Tibial nerve (tissue), 3 donors: ENCODE data around the gene UNC80.

Experiments used
- CTCF ChIP-seq, 5 experiments: fragments of 200-600 bp in 3 of 5; fragments of 450-650 bp in 2 of 5; sonication (generic) in 3 of 5; IDR thresholded peaks; one replicate each; pipeline ENCODE4 v1.5.1; 2016 to 2019; ENCODE audit warnings: antibody characterized with exemption in 5 of 5, mild to moderate bottlenecking in 3 of 5, moderate library complexity in 2 of 5
- POLR2A ChIP-seq, 2 donors: fragments of 450-650 bp; IDR thresholded peaks; one replicate each; pipeline ENCODE4 v1.6.1; 2017; ENCODE audit warnings: antibody characterized with exemption in 2 of 2, mild to moderate bottlenecking in 2 of 2, moderate library complexity in 2 of 2

- no peak for TF ChIP-seq CTCF (IDR thresholded peaks at IDR 0.05)
- TF ChIP-seq POLR2A (IDR thresholded peaks at IDR 0.05) = no peak
Observed at GRCh38 chr2:209970271-209970670, 198.6 kb downstream of the UNC80 start.
